ENCODE measurements around the gene PANK2.
"Not testable (repeated sequence)": the region's sequence is repeated elsewhere in the genome, so short reads cannot be mapped to it uniquely, and the experiment has no call there.

The PANK2 gene

DNA sequence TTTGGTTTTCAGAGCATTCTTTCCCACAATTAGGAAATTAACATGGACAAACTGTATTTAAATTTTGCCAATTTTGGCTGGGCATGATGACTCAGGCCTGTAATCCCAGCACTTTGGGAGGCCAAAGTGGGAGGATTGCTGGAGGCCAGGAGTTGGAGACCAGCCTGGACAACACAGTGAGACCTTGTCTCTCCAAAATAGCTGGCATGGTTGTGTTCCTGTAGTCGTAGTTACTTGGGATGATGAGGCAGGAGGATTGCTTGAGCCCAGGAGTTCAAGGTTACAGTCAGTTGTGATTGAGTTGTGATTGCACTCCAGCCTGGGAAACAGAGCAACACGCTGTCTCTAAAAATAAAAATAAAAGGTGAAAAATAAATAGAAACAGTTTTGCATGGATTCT, 15.0 kb downstream of the PANK2 start:
- Mint-ChIP-seq H3K27ac (no peak overlapping the region), H3K9me3 (no peaks in the 10 kb centered on the region), H3K4me3 (no peak overlapping the region), H3K4me1 (peaks cover 74% of the 10 kb centered on the region), H3K36me3 (peaks cover 51% of the 10 kb centered on the region)
- DNase-seq (ENCODE audit: low spot score in 2 of 2) (no peak), ATAC-seq (no peak)

DNA sequence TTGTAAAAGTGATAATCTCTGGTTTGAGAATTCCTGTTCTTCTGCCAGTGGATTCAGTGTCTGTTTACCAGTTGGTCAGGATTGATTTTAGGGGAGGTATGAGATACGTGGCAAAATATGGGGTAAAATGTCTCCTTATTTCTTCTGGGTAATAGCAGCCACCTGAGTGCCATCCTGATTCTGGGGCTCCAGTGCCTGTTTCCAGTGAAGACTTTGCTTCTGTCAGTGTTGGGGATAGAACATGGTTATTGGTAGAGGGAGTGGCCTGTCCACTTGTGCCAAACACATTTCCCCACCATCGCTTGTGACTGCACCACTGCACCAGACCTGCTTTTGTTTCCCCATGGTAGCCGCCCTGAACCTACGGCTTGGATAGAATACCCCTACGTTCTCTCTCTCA, 15.7 kb downstream of the PANK2 start:
- peaks cover 70% of the 10 kb centered on the region for H3K4me1 Mint-ChIP-seq
- H3K36me3 Mint-ChIP-seq: peaks cover 51% of the 10 kb centered on the region
- no peak overlapping the region for H3K4me3 Mint-ChIP-seq

DNA sequence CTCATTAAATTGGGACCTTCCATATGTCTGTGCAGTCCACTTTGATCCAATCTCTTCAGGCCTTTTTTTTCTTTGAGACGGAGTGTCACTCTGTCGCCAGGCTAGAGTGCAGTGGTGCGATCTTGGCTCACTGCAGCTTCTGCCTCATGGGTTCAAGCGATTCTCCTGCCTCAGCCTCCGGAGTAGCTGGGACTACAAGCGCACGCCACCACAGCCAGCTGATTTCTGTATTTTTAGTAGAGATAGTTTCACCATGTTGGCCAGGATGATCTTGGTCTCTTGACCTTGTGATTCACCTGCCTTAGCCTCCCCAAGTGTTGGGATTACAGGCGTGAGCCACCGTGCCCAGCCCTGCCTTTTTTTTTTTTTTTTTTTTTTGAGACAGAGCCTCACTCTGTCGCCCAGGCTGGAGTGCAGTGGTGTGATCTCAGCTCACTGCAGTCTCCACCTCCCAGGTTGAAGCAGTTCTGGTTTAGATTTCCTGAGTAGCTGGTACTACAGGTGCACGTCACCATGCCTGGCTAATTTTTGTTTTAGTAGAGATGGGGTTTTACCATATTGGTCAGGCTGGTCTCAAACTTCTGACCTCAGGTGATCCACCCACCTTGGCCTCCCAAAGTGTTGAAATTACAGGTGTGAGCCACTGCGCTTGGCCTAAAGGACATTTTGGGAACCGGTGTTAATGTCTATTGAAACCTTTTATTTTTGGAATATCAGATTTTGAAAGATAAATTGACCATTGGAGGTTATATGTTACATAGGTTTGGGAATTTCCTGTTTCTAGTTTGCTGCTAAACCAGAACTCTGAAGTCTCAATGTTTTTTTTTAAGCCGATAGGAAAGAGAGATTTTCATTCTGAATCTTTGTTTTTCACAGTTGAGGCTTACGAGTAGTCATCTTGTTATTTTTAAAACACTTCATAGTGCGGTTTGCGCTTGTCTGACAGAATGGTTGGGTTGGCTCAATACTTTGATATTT, 17.8 kb downstream of the PANK2 start:
- Mint-ChIP-seq H3K4me3 (peak overlapping the region; percentile 67), H3K4me1 (peaks cover 62% of the 10 kb centered on the region), H3K27ac (peak overlapping the region; percentile 90), H3K36me3 (peaks cover 69% of the 10 kb centered on the region)
- ATAC-seq: peak; percentile 98
- DNase-seq (ENCODE audit: low spot score in 2 of 2): peak; percentile 36 to 83
- not testable (repeated sequence) for H3K9me3 Mint-ChIP-seq

More for the DNA sequence above, 15.7 kb downstream of the PANK2 start:
- ATAC-seq: no peak
- Mint-ChIP-seq H3K27ac (peak overlapping the region; percentile 20), H3K9me3 (no peaks in the 10 kb centered on the region)
- DNase-seq (ENCODE audit: low spot score in 2 of 2): no peak

DNA sequence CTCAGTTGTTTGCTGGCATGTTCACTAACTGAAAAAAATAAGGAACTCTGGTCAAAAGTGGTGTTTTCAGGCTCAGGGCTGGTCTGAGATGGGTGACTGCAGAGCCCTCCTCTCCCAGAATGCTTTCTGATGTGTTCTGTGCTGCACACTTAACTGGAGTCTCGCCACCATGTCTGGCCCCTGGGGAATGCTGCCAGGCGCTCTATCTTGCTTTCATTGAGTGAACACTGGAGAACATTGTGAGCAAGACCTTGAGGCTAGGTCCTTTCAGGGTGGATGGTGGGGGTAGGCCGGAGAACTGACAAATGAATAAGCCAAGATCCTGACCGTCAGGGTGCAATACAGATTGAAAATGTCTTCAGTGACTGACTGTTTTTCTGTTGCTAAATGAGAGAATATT, 19.5 kb downstream of the PANK2 start:
- peaks cover 49% of the 10 kb centered on the region for H3K4me1 Mint-ChIP-seq
- no peak overlapping the region for H3K27ac Mint-ChIP-seq
- H3K9me3 Mint-ChIP-seq: no peaks in the 10 kb centered on the region
- no peak for DNase-seq (ENCODE audit: low spot score in 2 of 2)
- ATAC-seq: no peak
- peak overlapping the region; percentile 30 for H3K4me3 Mint-ChIP-seq
- H3K36me3 Mint-ChIP-seq: peaks cover 82% of the 10 kb centered on the region

DNA sequence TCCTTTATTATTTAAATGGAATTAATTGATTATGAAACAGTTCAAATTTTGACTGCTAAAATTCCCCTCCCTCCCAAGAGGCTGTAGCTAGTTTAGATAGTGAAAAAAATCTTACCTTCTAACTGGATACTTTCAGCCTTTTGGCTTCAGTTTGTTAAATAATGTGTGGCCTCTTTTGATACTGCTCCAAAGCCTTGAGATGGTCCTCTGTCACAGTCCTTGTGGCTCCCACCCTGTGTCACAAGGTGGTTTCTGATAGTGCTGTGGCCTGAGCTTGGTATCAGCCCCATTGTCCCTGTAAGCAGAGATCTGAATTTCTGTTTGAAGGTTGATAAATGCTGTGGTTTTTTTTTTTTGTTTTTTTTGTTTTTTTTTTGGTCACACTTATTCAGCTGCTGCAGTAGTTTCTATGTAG, 20.8 kb downstream of the PANK2 start:
- peaks cover 86% of the 10 kb centered on the region for H3K36me3 Mint-ChIP-seq
- H3K9me3 Mint-ChIP-seq: no peaks in the 10 kb centered on the region
- peak overlapping the region; percentile 74 for H3K27ac Mint-ChIP-seq
- peaks cover 52% of the 10 kb centered on the region for H3K4me1 Mint-ChIP-seq
- DNase-seq (ENCODE audit: low spot score in 2 of 2) (no peak), ATAC-seq (no peak)
- no peak overlapping the region for H3K4me3 Mint-ChIP-seq

DNA sequence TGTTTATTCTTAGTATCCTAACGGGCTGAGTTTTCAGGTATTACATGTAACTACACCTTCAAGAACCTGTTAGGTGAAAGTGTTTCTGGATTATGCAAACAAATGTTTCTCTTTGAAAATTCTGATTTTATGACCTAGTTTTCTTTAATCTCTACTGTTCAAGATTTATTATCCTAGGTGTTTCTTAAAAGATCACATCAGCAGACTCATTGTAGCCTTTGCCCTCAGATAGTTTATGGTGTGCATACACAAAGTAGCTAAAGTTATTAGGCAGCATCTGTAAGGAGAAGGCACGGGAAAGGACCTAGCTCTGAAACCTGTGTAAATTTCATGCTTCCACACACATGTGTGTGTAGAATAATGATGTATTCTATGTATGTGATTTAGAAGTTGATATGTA, 21.7 kb downstream of the PANK2 start:
- Mint-ChIP-seq H3K27ac (no peak overlapping the region), H3K9me3 (no peaks in the 10 kb centered on the region)

DNA sequence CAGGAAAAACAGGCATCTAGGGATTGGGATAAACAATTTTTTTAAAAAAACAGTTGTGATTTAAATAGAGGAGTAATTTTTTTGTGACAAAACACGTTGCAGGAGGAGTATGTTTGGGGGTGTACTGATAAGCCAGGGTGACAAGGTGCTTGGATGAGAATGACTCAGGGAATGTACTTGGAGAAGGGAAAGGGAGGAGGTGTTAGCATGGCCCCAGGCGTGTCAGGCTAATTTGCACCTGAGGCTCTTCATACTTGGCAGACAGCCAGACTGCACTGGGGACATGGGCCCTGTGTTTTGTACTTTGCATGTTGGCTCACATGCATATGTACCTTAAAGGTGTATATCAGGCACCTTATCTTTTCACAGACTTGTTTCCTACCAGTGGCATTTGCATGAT, 22.8 kb downstream of the PANK2 start:
- H3K9me3 Mint-ChIP-seq: no peaks in the 10 kb centered on the region
- H3K36me3 Mint-ChIP-seq: peaks cover 100% of the 10 kb centered on the region
- H3K4me3 Mint-ChIP-seq: no peak overlapping the region
- ATAC-seq (no peak), DNase-seq (ENCODE audit: low spot score in 2 of 2) (no peak)
- peaks cover 63% of the 10 kb centered on the region for H3K4me1 Mint-ChIP-seq
- H3K27ac Mint-ChIP-seq: no peak overlapping the region

More for the DNA sequence above, 21.7 kb downstream of the PANK2 start:
- ATAC-seq: no peak
- Mint-ChIP-seq H3K36me3 (peaks cover 94% of the 10 kb centered on the region), H3K4me1 (peaks cover 57% of the 10 kb centered on the region), H3K4me3 (no peak overlapping the region)
- DNase-seq (ENCODE audit: low spot score in 2 of 2): no peak

DNA sequence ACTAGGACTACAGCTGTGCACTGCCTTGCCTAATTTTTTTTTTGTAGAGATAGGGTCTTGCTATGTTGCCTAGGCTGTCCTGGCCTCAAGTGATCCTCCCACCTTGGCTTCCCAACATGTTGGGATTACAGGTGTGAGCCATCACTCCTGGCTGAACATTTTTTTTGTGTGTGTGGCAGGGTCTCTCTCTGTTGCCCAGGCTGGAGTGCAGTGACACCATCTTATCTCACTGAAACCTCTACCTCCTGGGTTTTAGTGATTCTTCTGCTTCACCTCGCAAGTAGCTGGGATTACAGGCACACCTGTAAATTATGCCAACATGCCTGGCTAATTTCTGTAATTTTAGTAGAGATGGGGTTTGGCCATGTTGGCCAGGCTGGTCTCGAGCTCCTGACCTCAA, 25.3 kb downstream of the PANK2 start:
- no peak for ATAC-seq
- Mint-ChIP-seq H3K36me3 (peaks cover 100% of the 10 kb centered on the region), H3K4me3 (no peak overlapping the region), H3K9me3 (no peaks in the 10 kb centered on the region), H3K27ac (peak overlapping the region; percentile 73), H3K4me1 (peaks cover 56% of the 10 kb centered on the region)
- no peak for DNase-seq (ENCODE audit: low spot score in 2 of 2)

DNA sequence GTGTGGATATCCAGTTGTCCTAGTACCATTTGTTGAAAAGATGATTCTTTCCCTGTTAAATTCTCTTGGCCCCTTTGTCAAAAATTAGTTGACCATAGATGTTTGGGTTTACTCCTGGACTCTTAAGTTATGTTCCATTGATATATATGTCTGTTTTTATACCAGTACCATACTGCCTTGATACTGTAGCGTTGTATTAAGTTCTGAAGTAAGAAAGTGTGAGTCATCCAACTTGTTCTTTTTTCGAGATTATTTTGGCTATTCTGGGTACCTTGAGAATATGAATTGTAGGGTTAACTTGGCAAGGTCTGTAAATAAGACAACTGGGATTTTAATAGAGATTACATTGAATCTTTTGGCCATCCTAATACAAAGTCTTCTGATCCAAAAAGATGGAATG, 26.5 kb downstream of the PANK2 start:
- Mint-ChIP-seq H3K27ac (peak overlapping the region; percentile 80), H3K9me3 (no peaks in the 10 kb centered on the region), H3K36me3 (peaks cover 100% of the 10 kb centered on the region), H3K4me1 (peaks cover 47% of the 10 kb centered on the region), H3K4me3 (peak overlapping the region; percentile 23)
- DNase-seq (ENCODE audit: low spot score in 2 of 2) (no peak), ATAC-seq (peak; percentile 62)

DNA sequence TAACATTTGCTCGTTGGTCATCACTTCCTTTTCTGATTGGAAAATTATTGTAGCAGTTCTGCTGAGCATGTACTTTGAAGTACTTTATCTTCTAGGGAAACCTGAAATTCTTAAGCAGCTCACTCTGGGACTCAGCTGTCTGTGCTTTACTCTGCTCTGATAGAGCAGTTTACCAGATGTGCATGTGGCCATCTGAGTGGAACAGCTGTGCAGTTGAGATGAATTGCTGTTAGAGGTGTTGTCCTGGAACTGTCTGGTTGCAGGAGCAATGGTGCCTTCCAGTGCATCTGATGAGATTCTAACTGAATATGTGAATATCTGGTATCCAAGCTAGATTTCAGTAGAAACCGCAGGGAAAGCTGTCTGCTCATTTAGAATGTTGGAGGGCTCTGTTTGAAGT, 27.2 kb downstream of the PANK2 start:
- H3K4me3 Mint-ChIP-seq: no peak overlapping the region
- no peak for DNase-seq (ENCODE audit: low spot score in 2 of 2)
- peaks cover 41% of the 10 kb centered on the region for H3K4me1 Mint-ChIP-seq
- peaks cover 100% of the 10 kb centered on the region for H3K36me3 Mint-ChIP-seq
- no peak for ATAC-seq
- H3K27ac Mint-ChIP-seq: peak overlapping the region; percentile 43
- no peaks in the 10 kb centered on the region for H3K9me3 Mint-ChIP-seq

DNA sequence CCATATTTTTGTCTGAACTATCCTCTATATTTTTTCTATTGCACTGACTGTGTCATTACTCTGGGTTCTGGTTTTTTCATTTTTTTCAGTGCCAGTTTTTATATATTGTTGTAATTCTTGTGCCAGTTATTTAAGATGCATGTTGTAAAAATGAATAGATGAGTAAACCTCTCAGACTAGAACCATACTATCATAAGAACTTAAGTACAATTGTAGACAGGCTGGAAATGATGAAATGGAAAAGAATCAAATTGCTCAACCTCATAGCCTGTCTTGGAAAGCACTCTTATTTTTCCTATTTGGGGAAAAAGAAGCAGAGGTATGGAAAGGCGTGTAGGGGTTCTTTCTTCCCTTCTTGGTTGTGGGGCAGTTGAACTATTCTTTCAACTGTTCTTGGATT, 30.2 kb downstream of the PANK2 start:
- DNase-seq (ENCODE audit: low spot score in 2 of 2) (no peak), ATAC-seq (no peak)
- Mint-ChIP-seq H3K36me3 (peaks cover 100% of the 10 kb centered on the region), H3K4me1 (peaks cover 62% of the 10 kb centered on the region), H3K9me3 (no peaks in the 10 kb centered on the region), H3K4me3 (no peak overlapping the region), H3K27ac (peak overlapping the region; percentile 61)

DNA sequence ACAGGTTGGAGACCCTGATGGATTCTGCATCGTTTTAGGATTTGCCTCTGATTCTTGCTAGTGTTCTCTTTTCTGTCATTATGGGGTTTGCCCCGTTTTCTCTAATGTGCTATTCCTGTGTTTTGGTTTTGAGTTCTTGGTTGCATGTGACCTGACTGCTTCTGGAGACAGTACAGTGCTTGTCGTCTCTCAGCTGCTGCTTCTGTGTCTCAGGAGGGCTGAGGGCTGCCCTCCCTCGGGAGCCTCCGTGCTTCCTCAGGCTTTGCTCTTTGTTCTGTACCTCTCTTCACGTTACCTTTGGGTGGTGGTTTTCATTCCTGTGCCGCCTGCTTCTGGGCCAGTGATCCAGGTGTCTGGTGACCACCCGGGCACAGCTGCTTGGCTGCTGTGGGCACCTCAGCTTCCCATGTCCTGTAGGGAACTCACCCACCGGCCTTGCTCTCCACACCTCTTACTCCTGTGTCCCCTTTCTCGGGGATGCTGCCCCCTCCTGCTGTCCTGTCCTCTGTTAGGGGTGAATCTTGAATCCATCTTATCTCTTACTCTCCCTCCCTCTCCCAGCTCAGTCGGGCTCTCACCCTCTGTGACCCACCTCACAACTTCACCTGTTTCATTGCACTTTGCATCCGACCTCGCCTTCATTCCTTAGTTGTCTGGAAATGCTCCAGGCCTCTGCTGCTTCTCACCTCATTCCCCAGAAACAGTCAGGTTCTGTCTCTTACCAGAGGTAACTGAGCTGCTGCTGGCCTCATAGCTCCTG, 33.2 kb downstream of the PANK2 start:
- Mint-ChIP-seq H3K4me3 (no peak overlapping the region), H3K27ac (peak overlapping the region; percentile 91), H3K4me1 (peaks cover 59% of the 10 kb centered on the region), H3K36me3 (peaks cover 100% of the 10 kb centered on the region), H3K9me3 (no peaks in the 10 kb centered on the region)
- ATAC-seq: no peak
- DNase-seq (ENCODE audit: low spot score in 2 of 2): no peak

DNA sequence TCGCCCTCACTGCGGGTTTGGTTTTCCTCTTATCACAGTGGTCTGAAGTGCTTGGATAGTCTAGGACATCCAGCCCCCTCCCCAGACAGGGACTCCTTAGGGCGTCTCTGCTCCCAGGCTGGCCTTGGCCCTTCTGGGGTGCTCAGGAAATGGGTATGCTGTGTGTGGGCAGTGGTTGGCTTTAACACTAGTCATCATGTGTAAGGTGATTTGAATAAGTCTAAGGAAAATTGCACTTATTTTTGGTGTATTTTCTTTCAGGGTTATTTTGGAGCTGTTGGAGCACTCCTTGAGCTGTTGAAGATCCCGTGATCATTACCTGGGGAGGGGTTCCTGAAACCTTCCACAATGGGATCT, 33.8 kb downstream of the PANK2 start:
- Mint-ChIP-seq H3K27ac (peak overlapping the region; percentile 91), H3K4me1 (peaks cover 64% of the 10 kb centered on the region), H3K9me3 (no peaks in the 10 kb centered on the region), H3K36me3 (peaks cover 100% of the 10 kb centered on the region), H3K4me3 (no peak overlapping the region)
- peak; percentile 73 for ATAC-seq
- no peak for DNase-seq (ENCODE audit: low spot score in 2 of 2)

DNA sequence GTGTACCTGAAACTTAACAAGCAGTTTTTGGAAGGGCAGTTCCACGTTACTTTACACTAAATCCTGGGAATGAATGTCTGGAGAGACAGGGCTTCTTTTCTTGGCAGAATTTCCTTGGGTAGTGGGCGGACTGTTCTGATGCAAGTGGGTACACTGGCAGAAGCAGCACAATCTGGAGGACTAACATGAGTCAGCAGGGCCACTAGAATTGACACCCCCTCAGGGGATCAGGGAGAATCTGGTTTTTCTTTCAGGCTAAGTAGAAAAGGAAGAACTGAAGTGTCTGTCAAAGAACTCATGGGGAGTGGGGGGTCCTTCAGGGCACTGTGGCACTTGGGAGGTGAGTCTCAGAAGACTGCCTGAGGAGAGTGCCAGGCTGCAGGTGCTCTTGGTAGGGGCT, 34.6 kb downstream of the PANK2 start:
- Mint-ChIP-seq H3K4me3 (no peak overlapping the region), H3K27ac (peak overlapping the region; percentile 91), H3K36me3 (peaks cover 99% of the 10 kb centered on the region)

DNA sequence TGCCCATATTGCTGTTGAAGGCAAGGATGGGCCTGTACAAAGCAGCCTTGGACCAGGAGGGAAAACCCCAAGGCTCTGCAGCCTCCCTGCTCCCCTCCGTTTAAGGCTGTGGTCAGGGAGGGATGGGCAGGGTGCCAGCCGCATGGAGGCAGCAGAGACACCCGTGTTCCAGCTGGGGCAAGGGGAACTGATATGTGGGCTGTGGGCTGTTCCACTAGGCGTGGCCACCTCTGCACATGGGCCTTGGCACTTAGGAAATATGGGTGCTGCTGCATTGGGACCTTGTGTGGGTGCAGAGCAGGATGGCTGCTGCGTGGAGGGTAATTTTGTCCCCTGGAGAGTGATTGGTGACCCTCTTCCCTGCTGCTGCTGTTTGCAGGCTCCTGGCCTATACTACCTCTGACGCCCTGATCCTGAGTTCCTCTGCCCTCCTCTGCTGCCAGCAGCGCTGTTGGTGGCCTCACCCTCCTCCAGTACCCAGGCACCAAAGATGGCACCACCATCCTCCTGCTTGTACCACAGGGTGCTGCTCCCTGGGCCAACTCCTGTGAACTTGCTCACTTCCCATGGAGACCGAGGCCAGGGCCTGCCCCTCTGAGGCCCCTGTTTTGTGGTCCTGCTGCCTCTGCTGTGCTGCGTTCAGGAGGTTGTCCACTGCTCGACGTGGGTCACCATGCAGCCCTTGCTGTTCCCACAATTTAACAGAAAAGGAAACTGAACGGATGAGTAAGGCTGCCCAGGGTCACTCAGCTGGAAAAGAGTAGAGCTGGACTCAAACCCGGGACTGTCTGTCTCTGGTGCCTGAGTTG, 35.3 kb downstream of the PANK2 start:
- no peak for DNase-seq (ENCODE audit: low spot score in 2 of 2)
- ATAC-seq: no peak
- Mint-ChIP-seq H3K9me3 (no peaks in the 10 kb centered on the region), H3K4me3 (no peak overlapping the region), H3K36me3 (peaks cover 99% of the 10 kb centered on the region), H3K4me1 (peaks cover 67% of the 10 kb centered on the region), H3K27ac (peak overlapping the region; percentile 91)

More for the DNA sequence above, 34.6 kb downstream of the PANK2 start:
- ATAC-seq: peak; percentile 22
- no peak for DNase-seq (ENCODE audit: low spot score in 2 of 2)
- H3K4me1 Mint-ChIP-seq: peaks cover 63% of the 10 kb centered on the region
- H3K9me3 Mint-ChIP-seq: no peaks in the 10 kb centered on the region
